SU-DHL-6 (cell line): ENCODE data around the gene SDHD.

Experiments
- H2AFZ ChIP-seq: fragments of 200-600 bp; sonication (generic); 2 replicates; pipeline ENCODE4 v1.6.1; 2014; ENCODE audit warnings: low read depth, mild to moderate bottlenecking, moderate library complexity, mixed read lengths, antibody characterized with exemption, low read length; ENCODE audit not compliant: severe bottlenecking
- H3F3A ChIP-seq: fragments of 200-600 bp; shearing (Covaris generic); 2 replicates; pipeline ENCODE4 v1.6.0; 2016; ENCODE audit warnings: antibody characterized with exemption, mild to moderate bottlenecking; ENCODE audit not compliant: insufficient read depth
- H3K27ac ChIP-seq: fragments of 200-600 bp; sonication (generic); 2 replicates; pipeline ENCODE4 v1.5.1; 2016; ENCODE audit warnings: low read depth, mild to moderate bottlenecking, low read length, moderate library complexity, mixed read lengths
- H3K27me3 ChIP-seq: fragments of 200-600 bp; sonication (generic), shearing (Covaris generic); 2 replicates; pipeline ENCODE4 v1.6.0; 2014; ENCODE audit warnings: mild to moderate bottlenecking, low read length
- H3K36me3 ChIP-seq: fragments of 200-600 bp; sonication (generic); 2 replicates; pipeline ENCODE4 v1.6.1; 2014; ENCODE audit warnings: mild to moderate bottlenecking, low read length, mixed read lengths
- H3K4me2 ChIP-seq: fragments of 300-600, 200-600 bp; shearing (Covaris generic), sonication (generic); 2 replicates; pipeline ENCODE4 v1.6.0; 2014; ENCODE audit warnings: low read length, low read depth, mild to moderate bottlenecking; ENCODE audit not compliant: poor library complexity, severe bottlenecking
- H3K4me3 ChIP-seq: fragments of 200-600 bp; sonication (generic); 2 replicates; pipeline ENCODE4 v1.5.1; 2014; ENCODE audit warnings: antibody characterized with exemption, low read length, mild to moderate bottlenecking, mixed read lengths; ENCODE audit not compliant: insufficient read depth, poor library complexity, severe bottlenecking
- H3K79me2 ChIP-seq: fragments of 200-600 bp; sonication (generic); 2 replicates; pipeline ENCODE4 v1.6.1; 2014; ENCODE audit warnings: mild to moderate bottlenecking, low read length, moderate library complexity; ENCODE audit not compliant: insufficient read depth
- H3K9ac ChIP-seq: fragments of 200-600 bp; sonication (generic); 2 replicates; pipeline ENCODE4 v1.7.0; 2014; ENCODE audit warnings: mild to moderate bottlenecking, low read length
- H3K9me2 ChIP-seq: fragments of 200-600 bp; sonication (generic); replicated peaks from 2 replicates; pipeline ENCODE4 v1.6.1; 2014; ENCODE audit warnings: low read length; ENCODE audit not compliant: insufficient read depth
- H3K9me3 ChIP-seq: fragments of 200-600 bp; sonication (generic); 2 replicates; pipeline ENCODE4 v1.6.1; 2014; ENCODE audit warnings: low read length, mixed read lengths; ENCODE audit not compliant: insufficient read depth
- H4K20me1 ChIP-seq: fragments of 200-600 bp; sonication (generic); 2 replicates; pipeline ENCODE4 v1.6.1; 2014; ENCODE audit warnings: low read depth, mild to moderate bottlenecking, antibody characterized with exemption, low read length, moderate library complexity, mixed read lengths
- CTCF ChIP-seq: fragments of 200-600 bp; sonication (generic); IDR thresholded peaks from one replicate; pipeline ENCODE4 v1.5.1; 2017; ENCODE audit warnings: antibody characterized with exemption, mild to moderate bottlenecking, low read length, moderate library complexity; ENCODE audit not compliant: insufficient read depth, poor library complexity, severe bottlenecking
- EZH2phosphoT487 ChIP-seq: fragments of 200-600 bp; sonication (generic), shearing (Covaris generic); conservative IDR thresholded peaks from 2 replicates; pipeline ENCODE4 v1.6.1; 2018; ENCODE audit warnings: mild to moderate bottlenecking, antibody characterized with exemption, low read length, moderate library complexity, mixed read lengths

SDHD gene

DNA sequence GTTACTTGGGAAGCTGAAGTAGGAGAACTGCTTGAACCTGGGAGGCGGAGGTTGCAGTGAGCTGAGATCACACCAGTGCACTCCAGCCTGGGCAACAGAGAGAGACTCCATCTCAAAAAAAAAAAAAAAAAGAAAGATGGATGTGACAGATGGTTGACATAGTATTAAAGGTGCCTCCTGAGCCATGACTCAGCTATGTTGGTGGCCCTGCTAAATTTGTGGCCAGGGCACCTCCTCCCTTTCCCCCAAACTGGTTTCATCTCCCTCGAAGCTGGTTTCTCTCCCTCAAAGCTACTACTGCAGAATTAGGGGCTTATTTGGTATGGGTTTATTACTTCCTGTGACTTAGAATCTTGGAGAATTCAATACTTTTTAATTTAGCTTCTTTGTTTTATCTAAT is 31.5 kb downstream of the SDHD start:
- Histone ChIP-seq H3K9me3 (no peaks in the 10 kb centered on the region), H4K20me1 (no peaks in the 10 kb centered on the region), H3K27ac (no peak overlapping the region), H3K36me3 (no peaks in the 10 kb centered on the region), H3K9me2 (no peaks in the 10 kb centered on the region), H3K27me3 (no peaks in the 10 kb centered on the region), H3K9ac (no peak overlapping the region), H3K79me2 (no peaks in the 10 kb centered on the region), H3K4me2 (no peak overlapping the region), H2AFZ (no peak overlapping the region), H3K4me3 (no peak overlapping the region), H3F3A (no peaks in the 10 kb centered on the region)
- TF ChIP-seq EZH2phosphoT487 (no peak), CTCF (no peak)

- Histone ChIP-seq H3K9me3 (no peaks in the 10 kb centered on the region), H3K27me3 (no peaks in the 10 kb centered on the region), H2AFZ (no peak overlapping the region), H3K4me3 (no peak overlapping the region), H3K4me2 (no peak overlapping the region), H3K79me2 (no peaks in the 10 kb centered on the region), H3K27ac (no peak overlapping the region), H3K9ac (no peak overlapping the region), H4K20me1 (no peaks in the 10 kb centered on the region), H3F3A (no peaks in the 10 kb centered on the region), H3K9me2 (no peaks in the 10 kb centered on the region), H3K36me3 (no peaks in the 10 kb centered on the region)
- TF ChIP-seq CTCF (no peak), EZH2phosphoT487 (no peak)
Measured at GRCh38 chr11:112121981-112122615, 35.4 kb downstream of the SDHD start.

- no peak for TF ChIP-seq CTCF
- no peak for TF ChIP-seq EZH2phosphoT487
- H3K27me3 ChIP-seq = no peaks in the 10 kb centered on the region
- no peak overlapping the region for H3K9ac ChIP-seq
- no peak overlapping the region for H3K4me2 ChIP-seq
- no peaks in the 10 kb centered on the region for H3K79me2 ChIP-seq
- no peak overlapping the region for H2AFZ ChIP-seq
- no peaks in the 10 kb centered on the region for H3K9me3 ChIP-seq
- H3K9me2 ChIP-seq = no peaks in the 10 kb centered on the region
- H3K4me3 ChIP-seq = no peak overlapping the region
- H3F3A ChIP-seq = no peaks in the 10 kb centered on the region
- no peaks in the 10 kb centered on the region for H4K20me1 ChIP-seq
- no peak overlapping the region for H3K27ac ChIP-seq
- H3K36me3 ChIP-seq = no peaks in the 10 kb centered on the region
Measured at GRCh38 chr11:112123129-112123528, 36.5 kb downstream of the SDHD start.
